HG02852 (cell line): ENCODE measurements around the gene CBS.
"Not testable (repeated sequence)": the region's sequence is repeated elsewhere in the genome, so short reads cannot be mapped to it uniquely, and the experiment has no call there.

Experiments used
- ATAC-seq: cut with Tn5 transposase; IDR thresholded peaks from one replicate; pipeline ENCODE4 v1.9.1; 2021; ENCODE audit warnings: mild to moderate bottlenecking, moderate library complexity; ENCODE audit not compliant: unreplicated experiment

The CBS gene

GRCh38 chr21:43027846-43028731 lies 47.5 kb downstream of the CBS start:
- ATAC-seq = no peak

GRCh38 chr21:43025636-43026180 lies 49.9 kb downstream of the CBS start:
- ATAC-seq = no peak

GRCh38 chr21:43024439-43025136 lies 51.0 kb downstream of the CBS start:
- ATAC-seq = no peak

GRCh38 chr21:43023175-43023574 lies 52.5 kb downstream of the CBS start:
- ATAC-seq = no peak

GRCh38 chr21:43021756-43022600 lies 53.7 kb downstream of the CBS start:
- ATAC-seq = no peak

GRCh38 chr21:43021191-43021590 lies 54.4 kb downstream of the CBS start:
- no peak for ATAC-seq

- ATAC-seq = no peak
Observed at GRCh38 chr21:43020771-43021170, 54.9 kb downstream of the CBS start.

- no peak for ATAC-seq
Observed at GRCh38 chr21:43020177-43020576, 55.5 kb downstream of the CBS start.

GRCh38 chr21:43018519-43018918 lies 57.1 kb downstream of the CBS start:
- no peak for ATAC-seq

- ATAC-seq = no peak
Observed at GRCh38 chr21:43016728-43017127, 58.9 kb downstream of the CBS start.

- ATAC-seq = no peak
Observed at GRCh38 chr21:43015906-43016540, 59.6 kb downstream of the CBS start.

GRCh38 chr21:43012596-43012995 lies 63.0 kb downstream of the CBS start:
- no peak for ATAC-seq

GRCh38 chr21:43006874-43007208 lies 68.8 kb downstream of the CBS start:
- ATAC-seq = no peak

GRCh38 chr21:43006051-43006873 lies 69.4 kb downstream of the CBS start:
- not testable (repeated sequence) for ATAC-seq

- no peak for ATAC-seq
Observed at GRCh38 chr21:43005635-43006034, 70.0 kb downstream of the CBS start.

GRCh38 chr21:43004926-43005325 lies 70.7 kb downstream of the CBS start:
- no peak for ATAC-seq
